ENCODE results near the gene LRRN4. TPM values are rescaled to one million over a fixed set of nuclear protein-coding genes. Genes with fewer than 3 reads are reported as not detected.
"Not testable (repeated sequence)": the region's sequence is repeated elsewhere in the genome, so short reads cannot be mapped to it uniquely, and the experiment has no call there.

LRRN4 gene
- total RNA-seq, 3 donors from 2014 or later: 0.08 to 0.11 TPM; not detected in 1

- DNase-seq (no peak), ATAC-seq (no peak)
- H3K36me3 Mint-ChIP-seq (ENCODE audit: insufficient read depth): peaks cover 2% of the 10 kb centered on the region
- no peaks in the 10 kb centered on the region for H3K9me3 Mint-ChIP-seq
- H3K4me1 Mint-ChIP-seq (ENCODE audit: low read depth): peaks cover 6% of the 10 kb centered on the region
- H3K4me3 Mint-ChIP-seq: no peak overlapping the region
- H3K27me3 Mint-ChIP-seq (ENCODE audit: low read depth): peaks cover 38% of the 10 kb centered on the region
Measured at GRCh38 chr20:6051505-6051904, 2.4 kb downstream of the LRRN4 start.

DNA sequence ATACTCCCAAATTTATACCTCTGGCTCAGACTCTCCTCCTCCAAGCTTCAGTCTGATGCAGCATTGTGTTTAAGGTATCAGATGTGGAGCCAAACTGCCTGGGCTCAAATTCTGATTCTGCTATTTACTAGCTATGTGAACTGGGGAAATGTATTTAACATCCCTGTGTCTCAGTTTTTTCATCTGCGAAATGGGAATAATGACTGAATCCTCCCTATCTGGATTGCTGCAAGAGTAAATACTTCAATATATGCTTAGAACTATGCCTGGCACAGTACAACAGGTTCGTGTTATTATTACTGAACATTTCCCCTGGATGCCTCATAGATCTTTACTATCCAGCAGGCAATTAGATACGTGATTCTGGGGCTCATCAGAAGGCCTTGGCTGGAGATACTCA, 5.5 kb downstream of the LRRN4 start:
- Mint-ChIP-seq H3K9me3 (no peaks in the 10 kb centered on the region), H3K36me3 (ENCODE audit: insufficient read depth) (peaks cover 2% of the 10 kb centered on the region), H3K27me3 (ENCODE audit: low read depth) (peaks cover 26% of the 10 kb centered on the region), H3K4me1 (ENCODE audit: low read depth) (peaks cover 6% of the 10 kb centered on the region), H3K4me3 (no peak overlapping the region)
- ATAC-seq: no peak
- DNase-seq: no peak

DNA sequence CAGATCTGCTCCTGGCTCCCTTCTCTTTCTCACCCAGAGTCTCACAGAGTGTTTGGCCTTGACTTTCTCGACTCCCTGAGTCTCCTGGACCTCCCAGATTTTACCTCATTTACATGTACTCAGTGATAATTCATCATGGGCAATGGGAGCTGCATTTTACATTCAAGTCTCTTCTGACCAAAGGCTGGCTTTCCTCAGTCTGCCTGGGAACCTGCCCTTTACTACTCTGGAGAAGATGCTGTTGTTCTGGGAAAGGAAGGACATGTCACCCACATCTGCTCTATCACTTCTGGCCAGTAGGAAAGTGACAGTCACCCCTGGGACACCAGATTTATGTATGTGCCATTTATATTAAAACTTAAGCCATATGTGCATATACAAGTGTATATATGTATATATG, 7.4 kb downstream of the LRRN4 start:
- no peaks in the 10 kb centered on the region for H3K9me3 Mint-ChIP-seq
- no peak overlapping the region for H3K4me3 Mint-ChIP-seq
- H3K4me1 Mint-ChIP-seq (ENCODE audit: low read depth): no peaks in the 10 kb centered on the region
- peaks cover 13% of the 10 kb centered on the region for H3K27me3 Mint-ChIP-seq (ENCODE audit: low read depth)
- ATAC-seq: no peak
- peaks cover 12% of the 10 kb centered on the region for H3K36me3 Mint-ChIP-seq (ENCODE audit: insufficient read depth)
- no peak for DNase-seq

- H3K4me3 Mint-ChIP-seq: no peak overlapping the region
- DNase-seq (no peak), ATAC-seq (no peak)
- peaks cover 4% of the 10 kb centered on the region for H3K27me3 Mint-ChIP-seq (ENCODE audit: low read depth)
- no peaks in the 10 kb centered on the region for H3K9me3 Mint-ChIP-seq
- peaks cover 16% of the 10 kb centered on the region for H3K36me3 Mint-ChIP-seq (ENCODE audit: insufficient read depth)
- no peaks in the 10 kb centered on the region for H3K4me1 Mint-ChIP-seq (ENCODE audit: low read depth)
Measured at GRCh38 chr20:6045566-6045965, 8.3 kb downstream of the LRRN4 start.

GRCh38 chr20:6044115-6044514, 9.7 kb downstream of the LRRN4 start:
- Mint-ChIP-seq H3K4me1 (ENCODE audit: low read depth) (no peaks in the 10 kb centered on the region), H3K27me3 (ENCODE audit: low read depth) (no peaks in the 10 kb centered on the region), H3K36me3 (ENCODE audit: insufficient read depth) (peaks cover 26% of the 10 kb centered on the region), H3K9me3 (no peaks in the 10 kb centered on the region), H3K4me3 (no peak overlapping the region)
- ATAC-seq (no peak), DNase-seq (no peak)

GRCh38 chr20:6041808-6042265, 12.0 kb downstream of the LRRN4 start:
- H3K27me3 Mint-ChIP-seq (ENCODE audit: low read depth): no peaks in the 10 kb centered on the region

GRCh38 chr20:6040958-6041807, 12.7 kb downstream of the LRRN4 start:
- Mint-ChIP-seq H3K4me3 (no peak overlapping the region), H3K4me1 (ENCODE audit: low read depth) (no peaks in the 10 kb centered on the region), H3K36me3 (ENCODE audit: insufficient read depth) (peaks cover 40% of the 10 kb centered on the region), H3K9me3 (no peaks in the 10 kb centered on the region), H3K27me3 (ENCODE audit: low read depth) (no peaks in the 10 kb centered on the region)
- no peak for ATAC-seq
- no peak for DNase-seq

More at GRCh38 chr20:6041808-6042265, 12.0 kb downstream of the LRRN4 start:
- Mint-ChIP-seq H3K36me3 (ENCODE audit: insufficient read depth) (peaks cover 36% of the 10 kb centered on the region), H3K9me3 (no peaks in the 10 kb centered on the region), H3K4me1 (ENCODE audit: low read depth) (no peaks in the 10 kb centered on the region), H3K4me3 (no peak overlapping the region)
- ATAC-seq (no peak), DNase-seq (no peak)

- H3K36me3 Mint-ChIP-seq (ENCODE audit: insufficient read depth): peaks cover 42% of the 10 kb centered on the region
- H3K4me3 Mint-ChIP-seq: no peak overlapping the region
- no peaks in the 10 kb centered on the region for H3K27me3 Mint-ChIP-seq (ENCODE audit: low read depth)
- no peak for DNase-seq
- H3K4me1 Mint-ChIP-seq (ENCODE audit: low read depth): no peaks in the 10 kb centered on the region
- no peak for ATAC-seq
- H3K9me3 Mint-ChIP-seq: no peaks in the 10 kb centered on the region
Measured at GRCh38 chr20:6040540-6040939, 13.3 kb downstream of the LRRN4 start.

- H3K4me1 Mint-ChIP-seq (ENCODE audit: low read depth): no peaks in the 10 kb centered on the region
- H3K36me3 Mint-ChIP-seq (ENCODE audit: insufficient read depth): peaks cover 44% of the 10 kb centered on the region
- no peaks in the 10 kb centered on the region for H3K9me3 Mint-ChIP-seq
- DNase-seq: no peak
- no peaks in the 10 kb centered on the region for H3K27me3 Mint-ChIP-seq (ENCODE audit: low read depth)
- H3K4me3 Mint-ChIP-seq: no peak overlapping the region
- no peak for ATAC-seq
Measured at GRCh38 chr20:6039766-6040165, 14.1 kb downstream of the LRRN4 start.

DNA sequence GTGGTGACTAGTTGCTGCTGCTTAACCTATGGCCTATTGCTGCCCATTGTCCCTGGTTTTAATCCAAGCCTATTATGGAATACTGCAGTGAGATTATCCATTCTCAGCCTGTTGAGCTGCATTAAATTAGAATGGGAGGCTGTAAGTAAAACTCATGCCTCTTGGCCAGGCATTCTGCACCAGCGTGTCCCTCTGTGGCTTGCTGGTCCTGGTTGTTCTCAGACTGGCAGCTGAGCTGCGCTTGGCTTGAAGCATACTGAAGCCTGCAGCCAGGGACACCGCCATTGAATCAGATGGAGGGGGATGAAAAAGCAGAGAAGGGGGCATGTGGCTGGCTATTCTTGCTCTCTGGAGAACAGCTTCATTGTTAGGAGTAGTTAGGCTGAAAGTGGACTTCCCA, 15.6 kb downstream of the LRRN4 start:
- Mint-ChIP-seq H3K4me3 (no peak overlapping the region), H3K36me3 (ENCODE audit: insufficient read depth) (peaks cover 58% of the 10 kb centered on the region), H3K9me3 (no peaks in the 10 kb centered on the region), H3K4me1 (ENCODE audit: low read depth) (no peaks in the 10 kb centered on the region), H3K27me3 (ENCODE audit: low read depth) (no peaks in the 10 kb centered on the region)
- DNase-seq (no peak), ATAC-seq (no peak)

DNA sequence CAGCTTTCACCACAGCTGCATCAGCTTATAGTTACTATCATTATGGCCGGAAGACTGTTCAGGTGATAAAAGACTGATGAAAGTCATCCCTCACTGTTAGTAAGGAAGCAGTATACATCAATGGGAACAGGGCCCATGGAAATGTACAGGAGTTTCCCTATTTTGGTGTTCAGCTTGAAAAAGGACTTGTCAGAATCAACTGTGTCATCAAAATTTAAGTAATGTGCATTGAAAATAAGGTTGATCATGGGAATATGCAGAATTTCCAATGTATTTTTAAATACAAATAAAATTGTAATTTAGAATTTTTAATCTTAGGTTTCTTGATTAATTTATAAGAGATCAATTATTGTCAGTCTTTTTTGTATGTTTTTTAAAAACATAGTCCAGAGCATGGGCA, 16.8 kb downstream of the LRRN4 start:
- no peak for DNase-seq
- no peaks in the 10 kb centered on the region for H3K4me1 Mint-ChIP-seq (ENCODE audit: low read depth)
- H3K27me3 Mint-ChIP-seq (ENCODE audit: low read depth): no peaks in the 10 kb centered on the region
- H3K36me3 Mint-ChIP-seq (ENCODE audit: insufficient read depth): peaks cover 59% of the 10 kb centered on the region
- H3K9me3 Mint-ChIP-seq: no peaks in the 10 kb centered on the region
- no peak for ATAC-seq
- H3K4me3 Mint-ChIP-seq: no peak overlapping the region

- Mint-ChIP-seq H3K4me1 (ENCODE audit: low read depth) (peaks cover under 1% of the 10 kb centered on the region), H3K27me3 (ENCODE audit: low read depth) (no peaks in the 10 kb centered on the region), H3K4me3 (no peak overlapping the region), H3K9me3 (no peaks in the 10 kb centered on the region), H3K36me3 (ENCODE audit: insufficient read depth) (peaks cover 53% of the 10 kb centered on the region)
- ATAC-seq: no peak
- no peak for DNase-seq
Measured at GRCh38 chr20:6036213-6036612, 17.6 kb downstream of the LRRN4 start.

- Mint-ChIP-seq H3K36me3 (ENCODE audit: insufficient read depth) (peaks cover 37% of the 10 kb centered on the region), H3K4me3 (no peak overlapping the region), H3K4me1 (ENCODE audit: low read depth) (peaks cover 14% of the 10 kb centered on the region), H3K9me3 (no peaks in the 10 kb centered on the region), H3K27me3 (ENCODE audit: low read depth) (no peaks in the 10 kb centered on the region)
- ATAC-seq (no peak), DNase-seq (no peak)
Measured at GRCh38 chr20:6034134-6034969, 19.5 kb downstream of the LRRN4 start.

GRCh38 chr20:6032907-6033306, 21.0 kb downstream of the LRRN4 start:
- not testable (repeated sequence) for ATAC-seq; DNase-seq; H3K9me3 Mint-ChIP-seq; H3K27me3 Mint-ChIP-seq (ENCODE audit: low read depth); H3K4me3 Mint-ChIP-seq
- H3K36me3 Mint-ChIP-seq (ENCODE audit: insufficient read depth): peaks cover 35% of the 10 kb centered on the region
- H3K4me1 Mint-ChIP-seq (ENCODE audit: low read depth): peaks cover 18% of the 10 kb centered on the region

Data from activated T-cell treated with anti-CD3 and anti-CD28 coated beads, Interleukin-2, amount 50 U/mL, for 4 hours (primary cell).